ENCODE results near the gene G0S2.

Gene G0S2

DNA sequence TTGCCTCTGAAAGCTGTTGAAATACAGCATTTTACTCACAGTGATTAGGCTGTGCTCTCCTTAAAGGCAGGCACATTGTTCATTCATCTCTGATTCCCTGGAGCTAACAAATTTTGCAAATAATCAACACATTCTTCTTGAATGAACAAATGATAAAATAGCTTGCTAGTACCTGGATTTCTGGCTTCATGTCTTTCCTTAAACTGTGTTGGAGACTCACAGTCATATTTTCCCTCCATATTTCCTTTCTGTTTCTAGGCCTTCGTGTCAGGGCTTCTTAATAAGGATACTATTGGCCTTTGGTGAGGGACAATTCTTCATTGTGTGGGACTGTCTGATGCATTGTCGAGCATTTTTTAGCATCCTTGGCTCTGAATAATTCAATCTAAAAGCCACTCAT lies 39.1 kb downstream of the G0S2 start:
- Histone ChIP-seq H3K27me3 (peaks cover 11% of the 10 kb centered on the region), H3K36me3 (no peaks in the 10 kb centered on the region), H3K4me1 (ENCODE audit: control insufficient read depth in 1 of 2, insufficient read depth in 1 of 2, low read depth in 1 of 2, low read length in 1 of 2) (no peaks in the 10 kb centered on the region), H3K4me3 (ENCODE audit: low read depth in 1 of 2, low read length in 1 of 2) (no peak overlapping the region), H3K9me3 (no peaks in the 10 kb centered on the region), H3K27ac (no peak overlapping the region)
- TF ChIP-seq, protein P1, sequence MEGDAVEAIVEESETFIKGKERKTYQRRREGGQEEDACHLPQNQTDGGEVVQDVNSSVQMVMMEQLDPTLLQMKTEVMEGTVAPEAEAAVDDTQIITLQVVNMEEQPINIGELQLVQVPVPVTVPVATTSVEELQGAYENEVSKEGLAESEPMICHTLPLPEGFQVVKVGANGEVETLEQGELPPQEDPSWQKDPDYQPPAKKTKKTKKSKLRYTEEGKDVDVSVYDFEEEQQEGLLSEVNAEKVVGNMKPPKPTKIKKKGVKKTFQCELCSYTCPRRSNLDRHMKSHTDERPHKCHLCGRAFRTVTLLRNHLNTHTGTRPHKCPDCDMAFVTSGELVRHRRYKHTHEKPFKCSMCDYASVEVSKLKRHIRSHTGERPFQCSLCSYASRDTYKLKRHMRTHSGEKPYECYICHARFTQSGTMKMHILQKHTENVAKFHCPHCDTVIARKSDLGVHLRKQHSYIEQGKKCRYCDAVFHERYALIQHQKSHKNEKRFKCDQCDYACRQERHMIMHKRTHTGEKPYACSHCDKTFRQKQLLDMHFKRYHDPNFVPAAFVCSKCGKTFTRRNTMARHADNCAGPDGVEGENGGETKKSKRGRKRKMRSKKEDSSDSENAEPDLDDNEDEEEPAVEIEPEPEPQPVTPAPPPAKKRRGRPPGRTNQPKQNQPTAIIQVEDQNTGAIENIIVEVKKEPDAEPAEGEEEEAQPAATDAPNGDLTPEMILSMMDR (IDR thresholded peaks at IDR 0.05): no peak

DNA sequence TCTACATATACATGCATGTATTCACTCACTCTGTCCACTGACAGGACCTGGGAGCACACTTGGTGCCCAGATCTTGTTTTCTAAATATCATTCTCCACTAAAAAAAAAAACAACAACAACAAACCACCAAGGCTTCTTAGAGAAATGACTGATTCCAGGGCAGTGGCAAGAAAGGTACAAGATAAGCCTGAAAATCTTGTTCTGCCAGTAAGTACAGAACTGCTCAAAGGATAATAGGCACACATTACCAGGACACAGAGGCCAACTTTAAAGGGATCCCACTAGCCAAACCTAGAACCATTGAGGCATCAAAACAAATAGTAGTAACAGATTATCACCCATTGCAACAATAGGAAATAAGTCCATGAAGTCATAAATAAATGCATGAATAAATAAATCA lies 40.1 kb downstream of the G0S2 start:
- TF ChIP-seq, protein P1 (IDR thresholded peaks at IDR 0.05): no peak
- no peaks in the 10 kb centered on the region for H3K9me3 ChIP-seq

GRCh38 chr1:209717818-209718217 lies 42.6 kb downstream of the G0S2 start:
- Histone ChIP-seq H3K27ac (no peak overlapping the region), H3K9me3 (no peaks in the 10 kb centered on the region), H3K4me3 (ENCODE audit: low read depth in 1 of 2, low read length in 1 of 2) (no peak overlapping the region), H3K27me3 (peaks cover 3% of the 10 kb centered on the region), H3K4me1 (ENCODE audit: control insufficient read depth in 1 of 2, insufficient read depth in 1 of 2, low read depth in 1 of 2, low read length in 1 of 2) (no peaks in the 10 kb centered on the region), H3K36me3 (no peaks in the 10 kb centered on the region)
- TF ChIP-seq, protein P1 (IDR thresholded peaks at IDR 0.05): no peak

More for the DNA sequence above, 40.1 kb downstream of the G0S2 start:
- peaks cover 11% of the 10 kb centered on the region for H3K27me3 ChIP-seq
- H3K36me3 ChIP-seq: no peaks in the 10 kb centered on the region
- no peak overlapping the region for H3K27ac ChIP-seq
- H3K4me3 ChIP-seq (ENCODE audit: low read depth in 1 of 2, low read length in 1 of 2): no peak overlapping the region
- H3K4me1 ChIP-seq (ENCODE audit: control insufficient read depth in 1 of 2, insufficient read depth in 1 of 2, low read depth in 1 of 2, low read length in 1 of 2): no peaks in the 10 kb centered on the region

- Histone ChIP-seq H3K4me3 (ENCODE audit: low read depth in 1 of 2, low read length in 1 of 2) (no peak overlapping the region), H3K9me3 (no peaks in the 10 kb centered on the region), H3K27me3 (peaks cover 3% of the 10 kb centered on the region), H3K4me1 (ENCODE audit: control insufficient read depth in 1 of 2, insufficient read depth in 1 of 2, low read depth in 1 of 2, low read length in 1 of 2) (no peaks in the 10 kb centered on the region), H3K27ac (no peak overlapping the region), H3K36me3 (no peaks in the 10 kb centered on the region)
- TF ChIP-seq, protein P1 (IDR thresholded peaks at IDR 0.05): no peak
Observed at GRCh38 chr1:209720326-209720725, 45.1 kb downstream of the G0S2 start.

GRCh38 chr1:209720826-209721225 lies 45.6 kb downstream of the G0S2 start:
- Histone ChIP-seq H3K27ac (no peak overlapping the region), H3K36me3 (no peaks in the 10 kb centered on the region), H3K4me3 (ENCODE audit: low read depth in 1 of 2, low read length in 1 of 2) (no peak overlapping the region), H3K9me3 (no peaks in the 10 kb centered on the region), H3K4me1 (ENCODE audit: control insufficient read depth in 1 of 2, insufficient read depth in 1 of 2, low read depth in 1 of 2, low read length in 1 of 2) (no peaks in the 10 kb centered on the region), H3K27me3 (peaks cover 3% of the 10 kb centered on the region)
- TF ChIP-seq, protein P1 (IDR thresholded peaks at IDR 0.05): no peak

DNA sequence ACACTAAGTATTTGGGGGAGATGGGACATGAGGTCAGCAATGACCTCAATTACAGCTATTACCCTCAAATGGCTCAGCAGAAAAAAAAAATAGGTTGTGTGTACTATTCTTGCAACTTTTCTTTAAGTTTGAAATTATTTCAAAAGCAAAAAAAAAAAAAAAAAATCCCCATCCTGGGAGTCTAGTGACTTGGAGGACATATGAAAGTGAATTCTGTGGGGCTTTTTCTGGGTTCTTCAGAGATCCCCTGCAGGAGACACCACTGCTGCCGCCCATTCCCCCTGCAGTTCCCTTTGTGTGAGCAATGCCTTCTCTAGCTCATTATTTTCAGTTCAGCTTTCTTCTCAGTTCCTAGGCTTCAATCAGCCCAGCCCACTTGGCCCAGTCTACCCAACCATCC lies 46.1 kb downstream of the G0S2 start:
- H3K9me3 ChIP-seq: no peaks in the 10 kb centered on the region
- H3K4me1 ChIP-seq (ENCODE audit: control insufficient read depth in 1 of 2, insufficient read depth in 1 of 2, low read depth in 1 of 2, low read length in 1 of 2): no peaks in the 10 kb centered on the region
- peaks cover 3% of the 10 kb centered on the region for H3K27me3 ChIP-seq
- H3K27ac ChIP-seq: no peak overlapping the region
- no peak overlapping the region for H3K4me3 ChIP-seq (ENCODE audit: low read depth in 1 of 2, low read length in 1 of 2)
- TF ChIP-seq, protein P1 (IDR thresholded peaks at IDR 0.05): no peak
- H3K36me3 ChIP-seq: no peaks in the 10 kb centered on the region
